ENCODE data around the gene VDAC1.

- TF ChIP-seq, protein P1, sequence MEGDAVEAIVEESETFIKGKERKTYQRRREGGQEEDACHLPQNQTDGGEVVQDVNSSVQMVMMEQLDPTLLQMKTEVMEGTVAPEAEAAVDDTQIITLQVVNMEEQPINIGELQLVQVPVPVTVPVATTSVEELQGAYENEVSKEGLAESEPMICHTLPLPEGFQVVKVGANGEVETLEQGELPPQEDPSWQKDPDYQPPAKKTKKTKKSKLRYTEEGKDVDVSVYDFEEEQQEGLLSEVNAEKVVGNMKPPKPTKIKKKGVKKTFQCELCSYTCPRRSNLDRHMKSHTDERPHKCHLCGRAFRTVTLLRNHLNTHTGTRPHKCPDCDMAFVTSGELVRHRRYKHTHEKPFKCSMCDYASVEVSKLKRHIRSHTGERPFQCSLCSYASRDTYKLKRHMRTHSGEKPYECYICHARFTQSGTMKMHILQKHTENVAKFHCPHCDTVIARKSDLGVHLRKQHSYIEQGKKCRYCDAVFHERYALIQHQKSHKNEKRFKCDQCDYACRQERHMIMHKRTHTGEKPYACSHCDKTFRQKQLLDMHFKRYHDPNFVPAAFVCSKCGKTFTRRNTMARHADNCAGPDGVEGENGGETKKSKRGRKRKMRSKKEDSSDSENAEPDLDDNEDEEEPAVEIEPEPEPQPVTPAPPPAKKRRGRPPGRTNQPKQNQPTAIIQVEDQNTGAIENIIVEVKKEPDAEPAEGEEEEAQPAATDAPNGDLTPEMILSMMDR (optimal IDR thresholded peaks at IDR 0.05 in 1 of 3, IDR thresholded peaks at IDR 0.05 in 1 of 3, conservative IDR thresholded peaks at IDR 0.05 in 1 of 3; ENCODE audit: extremely low read depth in 1 of 3, insufficient read depth in 2 of 3, low read length in 3 of 3) = no peak
- no peak for TF ChIP-seq EZH2 (IDR thresholded peaks at IDR 0.05; ENCODE audit: low read length)
These were observed 41.2 kb downstream of the VDAC1 start for GRCh38 chr5:133963493-133964128.
